ENCODE data around the gene PTP4A1. TPM values are rescaled to one million over a fixed set of nuclear protein-coding genes. Genes with fewer than 3 reads are reported as not detected.

PTP4A1 gene
- total and polyA plus RNA-seq, 2 of the 13 experiments (the other 11 are each of a cell fraction or from before 2014, with no cell fraction given): 141 to 376 TPM

- TF ChIP-seq JUNB (CRISPR knock-in tag; IDR thresholded peaks at IDR 0.05; ENCODE audit: borderline replicate concordance): 0 out of 2 replicates have a peak, but pooled peaks have one; percentile 49
- TF ChIP-seq FOXJ3 (CRISPR knock-in tag; IDR thresholded peaks at IDR 0.05; ENCODE audit: borderline replicate concordance): no peak
- TF ChIP-seq SRSF1 (optimal IDR thresholded peaks at IDR 0.05; ENCODE audit: low read depth, low read length): peak; percentile 60
- TF ChIP-seq GLI4 (CRISPR knock-in tag; IDR thresholded peaks at IDR 0.05; ENCODE audit: borderline replicate concordance): no peak
- TF ChIP-seq ZSCAN31 (CRISPR knock-in tag; IDR thresholded peaks at IDR 0.05; ENCODE audit: low read depth): peak; percentile 87
- peak; percentile 99 for TF ChIP-seq RBM39 (IDR thresholded peaks at IDR 0.05; ENCODE audit: low read depth, low read length, poor library complexity, severe bottlenecking)
- TF ChIP-seq ATF1 (CRISPR knock-in tag; IDR thresholded peaks at IDR 0.05): peak; percentile 77
- TF ChIP-seq PAWR (CRISPR knock-in tag; IDR thresholded peaks at IDR 0.05; ENCODE audit: borderline replicate concordance): peak; percentile 75; the same call in 1 of the 2 replicates
- TF ChIP-seq ZMAT3 (CRISPR knock-in tag; conservative IDR thresholded peaks at IDR 0.05): peak; percentile 24; the same call in 1 of the 2 replicates
- no peak for TF ChIP-seq SP1 (IDR thresholded peaks at IDR 0.05)
- peak; percentile 88 for TF ChIP-seq SP1 (CRISPR knock-in tag; IDR thresholded peaks at IDR 0.05)
- TF ChIP-seq ZNF224 (CRISPR knock-in tag; IDR thresholded peaks at IDR 0.05): no peak; the same call in 1 of the 2 replicates
- TF ChIP-seq PBX2 (CRISPR knock-in tag; IDR thresholded peaks at IDR 0.05): peak; percentile 9; the same call in 1 of the 2 replicates
- TF ChIP-seq HNRNPUL1 (IDR thresholded peaks at IDR 0.05; ENCODE audit: low read depth, low read length): peak; percentile 79; the same call in 1 of the 2 replicates
- no peak for TF ChIP-seq CC2D1A (CRISPR knock-in tag; IDR thresholded peaks at IDR 0.05)
- no peak for TF ChIP-seq ARNT (IDR thresholded peaks at IDR 0.05)
- TF ChIP-seq FOXO4 (CRISPR knock-in tag; conservative IDR thresholded peaks at IDR 0.05): no peak; the same call in 1 of the 2 replicates
- TF ChIP-seq ZNF124 (CRISPR knock-in tag; IDR thresholded peaks at IDR 0.05): 0 out of 2 replicates have a peak, but pooled peaks have one; percentile 16
- peak; percentile 57; the same call in 1 of the 2 replicates for TF ChIP-seq GTF3A (CRISPR knock-in tag; conservative IDR thresholded peaks at IDR 0.05)
- no peak; the same call in 1 of the 2 replicates for TF ChIP-seq ZNF547 (CRISPR knock-in tag; IDR thresholded peaks at IDR 0.05)
- 0 out of 2 replicates have a peak, but pooled peaks have one; percentile 42 for TF ChIP-seq ZNF772 (CRISPR knock-in tag; IDR thresholded peaks at IDR 0.05)
- peak; percentile 60; the same call in 1 of the 2 replicates for TF ChIP-seq CENPT (CRISPR knock-in tag; IDR thresholded peaks at IDR 0.05; ENCODE audit: low read depth)
- no peak; the same call in 1 of the 2 replicates for TF ChIP-seq ZNF280B (CRISPR knock-in tag; IDR thresholded peaks at IDR 0.05; ENCODE audit: borderline replicate concordance)
- TF ChIP-seq FOXM1 (CRISPR knock-in tag; IDR thresholded peaks at IDR 0.05): no peak
- TF ChIP-seq SIX4 (CRISPR knock-in tag; IDR thresholded peaks at IDR 0.05): peak; percentile 45; the same call in 1 of the 2 replicates
- peak; percentile 15; the same call in 1 of the 2 replicates for TF ChIP-seq MXD4 (CRISPR knock-in tag; IDR thresholded peaks at IDR 0.05)
- TF ChIP-seq YEATS4 (CRISPR knock-in tag; IDR thresholded peaks at IDR 0.05; ENCODE audit: borderline replicate concordance): no peak
These were observed at the start of gene PTP4A1, which contains the start of gene LOC128125822 (continued) for GRCh38 chr6:63572044-63572746.
